Measurements from ENCODE around the gene RASGRF1. TPM values are rescaled to one million over a fixed set of nuclear protein-coding genes. Genes with fewer than 3 reads are reported as not detected.
"Not testable (repeated sequence)": the region's sequence is repeated elsewhere in the genome, so short reads cannot be mapped to it uniquely, and the experiment has no call there.

Gene RASGRF1
- total and polyA plus RNA-seq, 5 experiments from 2014 or later = 0.14 TPM; not detected in 4

GRCh38 chr15:79024493-79024892 is 66.1 kb downstream of the RASGRF1 start:
- H3K27ac Mint-ChIP-seq = not testable (repeated sequence)

DNA sequence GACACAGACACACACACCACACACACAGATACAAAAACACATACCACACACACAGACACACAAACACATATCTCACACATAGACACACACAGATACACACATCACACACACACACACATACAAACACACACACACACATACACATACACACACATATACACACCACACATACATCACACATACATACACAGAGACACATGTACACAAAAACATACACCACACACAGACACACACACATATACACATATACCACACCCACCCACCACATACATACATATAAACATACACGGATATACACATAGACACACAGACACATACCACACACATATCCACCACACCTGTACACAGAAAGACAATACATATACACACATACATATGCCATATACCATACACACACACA is 66.7 kb downstream of the RASGRF1 start:
- ATAC-seq (no peak), DNase-seq (no peak)
- Mint-ChIP-seq H3K27ac (no peak overlapping the region), H3K27me3 (peaks cover 0 to 19% (median 15%) of the 10 kb centered on the region in 5 donors), H3K4me1 (no peaks in the 10 kb centered on the region), H3K9me3 (peaks cover 0 to 19% (median 7%) of the 10 kb centered on the region in 9 donors), H3K36me3 (peaks cover 0 to 9% (median 0%) of the 10 kb centered on the region in 3 donors), H3K4me3 (no peak overlapping the region)
- POLR2A ChIA-PET = no interaction called here

More at GRCh38 chr15:79024493-79024892, 66.1 kb downstream of the RASGRF1 start:
- H3K4me1 Mint-ChIP-seq, H3K36me3 Mint-ChIP-seq, ATAC-seq, POLR2A ChIA-PET, DNase-seq, H3K4me3 Mint-ChIP-seq: not testable (repeated sequence)
- Mint-ChIP-seq H3K9me3 (peaks cover 0 to 19% (median 7%) of the 10 kb centered on the region in 9 donors), H3K27me3 (peaks cover 0 to 19% (median 15%) of the 10 kb centered on the region in 5 donors)

DNA sequence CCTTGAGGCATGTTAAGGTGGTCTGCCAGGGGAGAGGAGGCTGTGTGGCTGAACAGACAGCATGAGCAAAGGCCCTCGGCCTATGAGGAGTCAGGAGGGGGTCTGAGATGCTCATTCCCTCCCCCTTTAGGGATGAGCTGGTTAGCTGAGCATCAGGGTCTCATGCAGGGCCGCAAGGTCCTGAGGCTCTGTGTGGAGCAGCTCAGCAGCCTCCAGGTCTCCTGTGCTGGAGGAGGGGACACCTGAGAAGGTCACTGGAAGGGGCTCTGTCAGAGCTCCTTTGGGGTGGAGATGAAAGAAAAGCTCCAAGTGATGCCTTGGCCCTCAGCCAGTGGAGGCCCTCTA is 67.1 kb downstream of the RASGRF1 start:
- Mint-ChIP-seq H3K27me3 (peaks cover 0 to 19% (median 15%) of the 10 kb centered on the region in 5 donors), H3K4me3 (no peak overlapping the region), H3K36me3 (peaks cover 0 to 9% (median 0%) of the 10 kb centered on the region in 3 donors), H3K27ac (no peak overlapping the region), H3K9me3 (peaks cover 0 to 19% (median 7%) of the 10 kb centered on the region in 9 donors), H3K4me1 (no peaks in the 10 kb centered on the region)
- POLR2A ChIA-PET = no interaction called here
- DNase-seq (no peak), ATAC-seq (no peak)

- Mint-ChIP-seq H3K27me3 (peaks cover 0 to 3% (median 0%) of the 10 kb centered on the region in 5 donors), H3K36me3 (peaks cover 0 to 3% (median 0%) of the 10 kb centered on the region in 3 donors), H3K27ac (no peak overlapping the region), H3K4me3 (no peak overlapping the region), H3K9me3 (peaks cover 0 to 6% (median under 1%) of the 10 kb centered on the region in 9 donors), H3K4me1 (no peaks in the 10 kb centered on the region)
- DNase-seq (no peak), ATAC-seq (no peak)
- POLR2A ChIA-PET = no interaction called here
These were observed 71.6 kb downstream of the RASGRF1 start for GRCh38 chr15:79018960-79019359.

DNA sequence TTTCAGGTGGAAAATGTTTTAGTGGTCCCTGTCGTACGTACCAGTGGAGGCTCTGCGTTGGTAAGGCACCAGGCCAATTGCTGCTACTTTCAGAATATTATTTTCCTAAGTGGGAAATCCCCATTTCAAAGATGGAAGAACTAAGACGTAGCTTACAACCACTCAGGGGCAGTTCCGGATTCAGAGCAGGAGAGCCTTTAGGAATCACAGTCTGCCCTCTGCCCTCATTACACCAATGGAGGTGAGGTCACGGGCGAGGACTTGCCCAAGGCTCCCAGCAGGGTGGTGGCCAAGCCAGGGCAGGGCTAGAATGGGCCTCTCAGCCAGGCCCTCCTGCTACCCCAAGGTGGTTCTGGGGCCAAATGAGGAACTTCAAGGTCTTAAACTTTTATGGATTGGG is 72.6 kb downstream of the RASGRF1 start:
- Mint-ChIP-seq H3K27ac (no peak overlapping the region), H3K4me1 (no peaks in the 10 kb centered on the region), H3K9me3 (no peaks in the 10 kb centered on the region), H3K36me3 (no peaks in the 10 kb centered on the region), H3K27me3 (no peaks in the 10 kb centered on the region), H3K4me3 (no peak overlapping the region)
- no peak for ATAC-seq
- no peak for DNase-seq
- POLR2A ChIA-PET = no interaction called here

DNA sequence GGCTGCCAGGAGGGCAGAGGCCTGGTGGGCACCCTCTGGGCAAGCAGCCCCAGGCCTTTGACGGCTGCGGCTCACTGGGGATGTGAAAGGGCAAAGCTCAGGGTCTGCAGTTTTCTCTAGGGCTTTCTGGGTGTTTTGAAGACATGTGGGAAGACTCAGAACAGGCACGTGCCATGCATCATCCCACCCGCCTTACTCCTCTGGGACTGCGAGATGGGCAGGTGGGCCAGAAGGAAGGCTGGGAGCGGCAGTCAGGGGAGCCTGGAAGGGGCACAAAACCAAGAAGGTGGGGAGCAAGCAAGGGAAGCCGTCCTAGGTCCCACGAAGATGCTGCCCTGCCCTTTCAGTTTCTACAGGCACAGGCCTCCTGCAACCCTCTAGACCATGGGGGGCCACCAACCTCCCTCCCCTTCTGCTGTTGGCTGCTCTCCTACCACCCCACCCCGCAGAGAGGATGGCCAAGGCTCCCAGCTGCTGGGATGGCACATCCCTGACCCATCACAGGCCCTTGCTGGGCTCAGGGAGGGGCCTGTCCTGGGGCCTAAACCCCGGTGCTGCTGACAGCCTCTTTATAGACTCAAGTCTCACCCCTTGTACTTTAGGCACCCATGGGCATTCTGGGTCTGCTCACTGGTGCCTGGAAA is 73.9 kb downstream of the RASGRF1 start:
- ATAC-seq (no peak), DNase-seq (no peak)
- Mint-ChIP-seq H3K27me3 (no peaks in the 10 kb centered on the region), H3K36me3 (no peaks in the 10 kb centered on the region), H3K4me1 (no peaks in the 10 kb centered on the region), H3K27ac (no peak overlapping the region), H3K9me3 (no peaks in the 10 kb centered on the region), H3K4me3 (no peak overlapping the region)
- POLR2A ChIA-PET = no interaction called here

- Mint-ChIP-seq H3K4me3 (no peak overlapping the region), H3K36me3 (no peaks in the 10 kb centered on the region), H3K27ac (no peak overlapping the region), H3K27me3 (peaks cover 0 to 8% (median 0%) of the 10 kb centered on the region in 5 donors), H3K4me1 (no peaks in the 10 kb centered on the region), H3K9me3 (no peaks in the 10 kb centered on the region)
- POLR2A ChIA-PET = no interaction called here
- DNase-seq (no peak), ATAC-seq (no peak)
These were observed 75.2 kb downstream of the RASGRF1 start for GRCh38 chr15:79015416-79015815.

DNA sequence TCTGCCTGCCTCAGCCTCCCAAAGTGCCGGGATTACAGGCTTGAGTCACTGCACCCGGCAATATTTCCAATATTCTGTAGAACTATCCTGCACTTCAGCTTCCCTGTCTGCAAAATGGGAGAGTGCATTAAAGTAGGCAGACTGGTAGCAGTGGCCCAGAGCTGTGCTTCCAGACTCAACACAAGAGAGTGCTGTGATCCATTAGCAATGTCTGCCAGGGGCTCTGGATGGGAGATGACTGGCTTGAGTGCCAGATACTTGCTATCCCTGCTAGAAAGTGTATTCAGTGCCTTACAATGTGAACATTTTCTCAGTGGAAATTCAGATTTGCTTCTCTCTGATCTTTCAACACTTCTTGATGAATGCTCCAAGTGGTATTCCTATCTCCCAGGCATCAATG is 80.3 kb downstream of the RASGRF1 start:
- Mint-ChIP-seq H3K27ac (no peak overlapping the region), H3K27me3 (peaks cover 0 to 8% (median 0%) of the 10 kb centered on the region in 5 donors), H3K4me3 (no peak overlapping the region), H3K9me3 (no peaks in the 10 kb centered on the region), H3K36me3 (no peaks in the 10 kb centered on the region), H3K4me1 (peaks cover 0 to 6% (median under 1%) of the 10 kb centered on the region in 4 donors)
- no peak for DNase-seq
- no peak for ATAC-seq
- POLR2A ChIA-PET = no interaction called here

DNA sequence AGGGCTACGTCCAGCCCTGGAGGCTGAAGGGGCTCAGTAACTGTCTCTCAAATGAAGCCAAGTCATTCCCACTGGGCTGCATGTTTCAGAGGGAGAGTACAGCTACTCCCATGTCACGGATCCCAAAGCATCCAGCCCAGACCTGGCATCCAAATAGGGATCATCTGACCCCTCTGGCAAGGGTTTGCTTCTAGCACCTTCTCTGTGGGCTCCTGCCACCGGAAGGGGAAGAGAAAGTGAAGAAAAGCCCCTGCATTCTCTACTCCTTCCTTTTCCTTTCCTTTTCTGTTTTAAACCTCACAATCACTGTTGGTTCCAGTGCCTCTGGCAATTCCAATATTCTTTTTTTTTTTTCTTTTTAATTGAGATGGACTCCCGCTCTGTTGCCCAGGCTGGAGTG is 81.2 kb downstream of the RASGRF1 start:
- H3K27me3 Mint-ChIP-seq = peaks cover 0 to 8% (median 0%) of the 10 kb centered on the region in 5 donors

DNA sequence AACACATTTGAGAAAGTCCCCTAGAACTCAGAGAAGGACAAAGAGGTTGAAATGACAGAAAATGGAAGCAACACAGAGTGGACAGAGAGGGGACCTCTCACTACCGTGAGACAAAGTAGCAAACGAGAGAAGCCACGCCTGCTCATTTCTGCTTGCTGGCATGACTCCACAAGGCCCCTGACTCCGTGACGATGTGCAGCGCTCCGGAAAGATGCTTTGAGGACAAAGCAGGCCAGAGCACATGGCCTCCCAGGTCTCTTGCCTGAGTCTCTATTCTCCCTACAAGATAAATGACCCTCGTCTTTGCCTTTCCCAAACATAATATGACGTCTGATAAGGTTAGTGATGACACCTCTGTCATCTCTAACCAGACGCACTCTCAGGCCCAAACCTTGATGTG is 81.9 kb downstream of the RASGRF1 start:
- H3K27me3 Mint-ChIP-seq = peaks cover 0 to 8% (median 0%) of the 10 kb centered on the region in 5 donors
- ATAC-seq (no peak), DNase-seq (no peak)
- no peak overlapping the region for H3K4me3 Mint-ChIP-seq
- peaks cover 0 to 20% (median 9%) of the 10 kb centered on the region in 4 donors for H3K4me1 Mint-ChIP-seq
- H3K36me3 Mint-ChIP-seq = no peaks in the 10 kb centered on the region
- no peaks in the 10 kb centered on the region for H3K9me3 Mint-ChIP-seq
- H3K27ac Mint-ChIP-seq = peak overlapping the region in 1 of 10 donors; percentile 80
- POLR2A ChIA-PET = no interaction called here

More for the DNA sequence above, 81.2 kb downstream of the RASGRF1 start:
- Mint-ChIP-seq H3K27ac (no peak overlapping the region), H3K4me3 (no peak overlapping the region), H3K36me3 (no peaks in the 10 kb centered on the region), H3K4me1 (peaks cover 0 to 15% (median 9%) of the 10 kb centered on the region in 4 donors), H3K9me3 (no peaks in the 10 kb centered on the region)
- POLR2A ChIA-PET = no interaction called here
- ATAC-seq = no peak
- no peak for DNase-seq

DNA sequence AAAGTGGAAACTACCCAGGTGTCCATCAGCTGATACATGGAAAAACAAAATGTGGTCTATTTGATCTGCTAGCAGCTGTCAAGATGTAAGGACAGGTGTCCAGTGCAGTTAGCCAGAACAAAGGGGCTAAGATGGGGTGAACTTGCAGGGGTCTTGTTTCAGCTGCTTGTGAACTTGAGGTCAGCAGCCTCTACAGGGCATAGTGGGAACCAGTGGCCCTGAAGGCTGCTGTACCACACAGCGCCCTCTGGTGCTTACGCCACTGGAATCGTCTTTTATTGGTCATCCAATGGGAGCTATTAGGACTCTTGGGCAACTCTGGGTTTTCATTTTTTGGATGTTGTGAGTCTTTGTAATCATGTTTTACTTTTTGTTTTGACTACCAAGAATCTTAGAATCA is 83.5 kb downstream of the RASGRF1 start:
- Mint-ChIP-seq H3K27me3 (peaks cover 0 to 8% (median 0%) of the 10 kb centered on the region in 5 donors), H3K4me1 (peaks cover 0 to 20% (median 9%) of the 10 kb centered on the region in 4 donors), H3K27ac (no peak overlapping the region), H3K4me3 (no peak overlapping the region), H3K9me3 (no peaks in the 10 kb centered on the region), H3K36me3 (no peaks in the 10 kb centered on the region)
- POLR2A ChIA-PET = no interaction called here
- DNase-seq = no peak
- ATAC-seq = no peak

DNA sequence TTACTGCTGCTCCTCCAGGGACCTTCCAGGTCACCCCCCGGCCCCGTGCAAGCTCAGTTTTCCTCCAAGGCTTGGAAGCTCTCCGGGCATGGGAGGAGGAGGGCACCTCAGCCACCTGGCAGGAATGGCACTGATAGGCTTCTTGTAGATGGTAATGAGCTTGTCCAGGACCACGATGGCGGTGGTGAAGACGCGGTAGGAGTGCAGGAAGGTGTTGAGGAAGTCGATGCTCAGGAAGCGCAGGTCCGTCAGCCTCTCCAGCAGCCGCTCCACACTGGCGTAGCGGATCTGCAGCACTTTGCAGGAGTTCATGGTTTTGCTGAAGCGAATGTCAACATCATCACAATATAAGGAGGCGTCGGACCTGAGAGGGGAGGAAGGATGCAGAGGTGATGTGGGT is 84.5 kb downstream of the RASGRF1 start:
- peak overlapping the region in 1 of 10 donors; percentile 7 for H3K4me3 Mint-ChIP-seq
- H3K36me3 Mint-ChIP-seq = no peaks in the 10 kb centered on the region
- no peaks in the 10 kb centered on the region for H3K9me3 Mint-ChIP-seq
- peaks cover 0 to 5% (median 0%) of the 10 kb centered on the region in 5 donors for H3K27me3 Mint-ChIP-seq
- H3K27ac Mint-ChIP-seq = no peak overlapping the region
- POLR2A ChIA-PET = no interaction called here
- ATAC-seq (no peak), DNase-seq (no peak)
- H3K4me1 Mint-ChIP-seq = peaks cover 0 to 20% (median 9%) of the 10 kb centered on the region in 4 donors

- peaks cover 0 to 20% (median 9%) of the 10 kb centered on the region in 4 donors for H3K4me1 Mint-ChIP-seq
- ATAC-seq (peak in 1 of 2 donors; percentile 54), DNase-seq (no peak)
- no peaks in the 10 kb centered on the region for H3K36me3 Mint-ChIP-seq
- H3K9me3 Mint-ChIP-seq = no peaks in the 10 kb centered on the region
- POLR2A ChIA-PET = no interaction called here
- H3K27me3 Mint-ChIP-seq = no peaks in the 10 kb centered on the region
- no peak overlapping the region for H3K27ac Mint-ChIP-seq
- H3K4me3 Mint-ChIP-seq = no peak overlapping the region
These were observed 86.2 kb downstream of the RASGRF1 start for GRCh38 chr15:79004336-79004735.

- Mint-ChIP-seq H3K27ac (no peak overlapping the region), H3K4me3 (no peak overlapping the region), H3K9me3 (no peaks in the 10 kb centered on the region), H3K27me3 (no peaks in the 10 kb centered on the region), H3K4me1 (peaks cover 0 to 20% (median 9%) of the 10 kb centered on the region in 4 donors), H3K36me3 (no peaks in the 10 kb centered on the region)
- no peak for DNase-seq
- no peak for ATAC-seq
- POLR2A ChIA-PET = no interaction called here
These were observed 86.7 kb downstream of the RASGRF1 start for GRCh38 chr15:79003896-79004295.

Measured in naive thymus-derived CD8-positive, alpha-beta T cell (primary cell).